GM15510 (cell line): ENCODE data around the gene APOL6.

ENCODE experiments used
- POLR2A ChIP-seq: IDR thresholded peaks from 3 replicates; pipeline ENCODE4 v1.6.1; 2011; ENCODE audit warnings: borderline replicate concordance; ENCODE audit not compliant: insufficient read length; ENCODE audit errors: extremely low read depth

Gene APOL6

GRCh38 chr22:35611200-35611890, 36.9 kb upstream of the APOL6 start:
- no peak for TF ChIP-seq POLR2A

- no peak for TF ChIP-seq POLR2A
Measured at GRCh38 chr22:35611891-35612576, 36.2 kb upstream of the APOL6 start.

- no peak for TF ChIP-seq POLR2A
Measured at GRCh38 chr22:35612903-35613302, 35.3 kb upstream of the APOL6 start.

GRCh38 chr22:35614404-35614803, 33.8 kb upstream of the APOL6 start:
- no peak for TF ChIP-seq POLR2A

GRCh38 chr22:35615156-35615555, 33.1 kb upstream of the APOL6 start:
- TF ChIP-seq POLR2A = no peak

GRCh38 chr22:35616043-35616442, 32.2 kb upstream of the APOL6 start:
- TF ChIP-seq POLR2A = no peak

- TF ChIP-seq POLR2A = no peak
Measured at GRCh38 chr22:35617137-35617755, 31.0 kb upstream of the APOL6 start, which contains the start of gene MB. MB (minus strand) TSS chr22:35617329; CDS start chr22:35617257, 72 bp downstream.

GRCh38 chr22:35618427-35619223, 29.6 kb upstream of the APOL6 start:
- TF ChIP-seq POLR2A = no peak

GRCh38 chr22:35619336-35620094, 28.7 kb upstream of the APOL6 start:
- no peak for TF ChIP-seq POLR2A

- TF ChIP-seq POLR2A = no peak
Measured at GRCh38 chr22:35620624-35621251, 27.5 kb upstream of the APOL6 start.

GRCh38 chr22:35621451-35621850, 26.8 kb upstream of the APOL6 start:
- no peak for TF ChIP-seq POLR2A

- TF ChIP-seq POLR2A = no peak
Measured at GRCh38 chr22:35622191-35622913, 25.9 kb upstream of the APOL6 start.

GRCh38 chr22:35624547-35624946, 23.7 kb upstream of the APOL6 start:
- TF ChIP-seq POLR2A = no peak
